ENCODE measurements around the gene TACR2. TPM values are rescaled to one million over a fixed set of nuclear protein-coding genes. Genes with fewer than 3 reads are reported as not detected.

TACR2 gene
- total RNA-seq, 1 donor from 2014 or later = 0.90 TPM

DNA sequence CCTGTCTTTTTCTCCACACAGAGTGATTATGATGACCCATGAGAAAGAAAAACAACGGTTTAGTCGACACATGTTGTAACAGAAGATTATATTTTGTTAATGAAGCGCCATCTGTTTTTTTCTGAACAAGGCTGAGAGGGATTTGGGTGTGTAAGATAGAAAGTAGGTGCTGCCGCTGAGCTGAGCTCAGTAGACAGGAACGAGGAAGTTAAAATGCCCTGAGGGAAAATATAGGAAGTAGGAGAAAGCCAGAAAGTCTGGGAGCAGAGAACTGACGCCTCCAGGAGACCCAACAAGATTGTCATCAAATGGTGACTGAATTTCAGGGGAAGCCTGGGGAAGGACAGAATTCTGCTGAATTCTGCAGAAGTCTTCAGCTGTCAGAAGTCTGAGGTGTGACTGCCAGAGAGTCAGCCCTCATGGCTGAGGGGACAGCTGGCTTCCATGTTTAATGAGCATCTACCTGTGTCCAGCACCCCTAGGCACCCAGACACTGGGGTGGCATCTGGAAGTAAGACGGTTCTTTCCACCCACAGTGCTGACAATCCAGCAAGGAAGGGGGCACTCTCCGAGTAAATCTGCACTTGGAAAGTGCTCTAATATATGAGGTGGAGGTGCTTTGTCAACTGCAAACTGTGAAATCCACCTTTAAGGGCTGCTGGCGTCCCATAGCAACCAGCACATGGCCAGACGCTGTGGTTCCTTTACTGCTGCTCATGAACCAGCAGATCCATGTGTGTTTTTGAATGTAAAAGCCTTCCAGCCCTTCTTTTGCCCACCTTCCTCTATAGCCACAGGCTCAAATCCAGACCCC, 22.0 kb upstream of the TACR2 start:
- Histone ChIP-seq H3K27ac (peak overlapping the region; percentile 81), H3K4me1 (peaks cover 24% of the 10 kb centered on the region), H3K4me3 (no peak overlapping the region), H3K27me3 (no peaks in the 10 kb centered on the region), H3K36me3 (no peaks in the 10 kb centered on the region), H3K9me3 (no peaks in the 10 kb centered on the region)
- intact Hi-C loops (cut with DNase I) = no loop called here
- ATAC-seq (peak; percentile 79), DNase-seq (peak; percentile 50)
- TF ChIP-seq, protein P1, sequence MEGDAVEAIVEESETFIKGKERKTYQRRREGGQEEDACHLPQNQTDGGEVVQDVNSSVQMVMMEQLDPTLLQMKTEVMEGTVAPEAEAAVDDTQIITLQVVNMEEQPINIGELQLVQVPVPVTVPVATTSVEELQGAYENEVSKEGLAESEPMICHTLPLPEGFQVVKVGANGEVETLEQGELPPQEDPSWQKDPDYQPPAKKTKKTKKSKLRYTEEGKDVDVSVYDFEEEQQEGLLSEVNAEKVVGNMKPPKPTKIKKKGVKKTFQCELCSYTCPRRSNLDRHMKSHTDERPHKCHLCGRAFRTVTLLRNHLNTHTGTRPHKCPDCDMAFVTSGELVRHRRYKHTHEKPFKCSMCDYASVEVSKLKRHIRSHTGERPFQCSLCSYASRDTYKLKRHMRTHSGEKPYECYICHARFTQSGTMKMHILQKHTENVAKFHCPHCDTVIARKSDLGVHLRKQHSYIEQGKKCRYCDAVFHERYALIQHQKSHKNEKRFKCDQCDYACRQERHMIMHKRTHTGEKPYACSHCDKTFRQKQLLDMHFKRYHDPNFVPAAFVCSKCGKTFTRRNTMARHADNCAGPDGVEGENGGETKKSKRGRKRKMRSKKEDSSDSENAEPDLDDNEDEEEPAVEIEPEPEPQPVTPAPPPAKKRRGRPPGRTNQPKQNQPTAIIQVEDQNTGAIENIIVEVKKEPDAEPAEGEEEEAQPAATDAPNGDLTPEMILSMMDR (IDR thresholded peaks at IDR 0.05) = no peak

DNA sequence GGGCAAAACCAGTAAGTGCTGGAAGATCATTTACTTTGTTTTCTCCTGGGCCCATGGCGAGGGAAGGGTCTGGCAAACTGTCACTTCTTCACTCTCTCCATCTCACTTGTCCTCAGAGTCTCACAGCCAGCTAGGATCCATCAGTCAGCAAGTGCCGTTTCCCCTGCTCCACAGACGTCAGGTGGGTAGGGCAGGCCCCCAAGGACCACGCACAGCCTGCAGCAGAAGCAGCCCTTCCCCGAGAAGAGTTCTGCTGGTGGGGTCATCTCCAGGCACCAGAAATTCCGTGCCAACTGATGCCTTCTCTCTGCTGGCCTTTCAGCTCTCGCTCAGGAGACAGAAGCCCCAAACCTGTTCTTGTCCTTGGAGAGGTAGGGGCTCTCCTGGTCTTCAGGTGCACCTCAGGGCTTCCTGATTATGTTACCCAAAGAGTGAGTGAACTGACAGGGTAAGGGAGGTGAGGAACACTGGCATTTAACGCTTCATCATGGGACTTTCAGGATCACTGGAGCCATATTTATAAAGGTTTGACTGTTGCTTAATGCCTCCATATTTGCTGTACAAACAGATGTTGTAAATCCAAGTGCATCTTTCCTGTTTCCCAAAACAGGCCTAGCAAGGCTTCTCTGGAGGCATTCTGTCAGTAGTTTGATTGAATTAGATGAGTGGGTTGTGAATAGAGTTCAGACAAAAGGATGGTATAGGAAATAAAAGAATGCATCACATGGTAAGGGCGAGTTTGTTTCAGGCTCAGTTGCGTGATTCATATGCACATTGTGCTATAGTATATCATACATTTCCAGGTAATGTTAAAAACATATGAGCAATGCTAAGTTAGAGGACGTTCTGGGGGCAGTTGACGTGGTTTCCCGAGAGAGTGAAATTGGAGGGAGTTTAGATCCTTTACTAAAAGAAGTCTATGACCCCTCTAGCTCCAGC, 20.9 kb upstream of the TACR2 start:
- DNase-seq = peak; percentile 34
- no peaks in the 10 kb centered on the region for H3K36me3 ChIP-seq
- no peaks in the 10 kb centered on the region for H3K27me3 ChIP-seq
- no peaks in the 10 kb centered on the region for H3K9me3 ChIP-seq
- intact Hi-C loops (cut with DNase I) = no loop called here
- H3K27ac ChIP-seq = no peak overlapping the region
- H3K4me3 ChIP-seq = no peak overlapping the region
- TF ChIP-seq, protein P1 (IDR thresholded peaks at IDR 0.05) = no peak
- peaks cover 24% of the 10 kb centered on the region for H3K4me1 ChIP-seq
- ATAC-seq = no peak

DNA sequence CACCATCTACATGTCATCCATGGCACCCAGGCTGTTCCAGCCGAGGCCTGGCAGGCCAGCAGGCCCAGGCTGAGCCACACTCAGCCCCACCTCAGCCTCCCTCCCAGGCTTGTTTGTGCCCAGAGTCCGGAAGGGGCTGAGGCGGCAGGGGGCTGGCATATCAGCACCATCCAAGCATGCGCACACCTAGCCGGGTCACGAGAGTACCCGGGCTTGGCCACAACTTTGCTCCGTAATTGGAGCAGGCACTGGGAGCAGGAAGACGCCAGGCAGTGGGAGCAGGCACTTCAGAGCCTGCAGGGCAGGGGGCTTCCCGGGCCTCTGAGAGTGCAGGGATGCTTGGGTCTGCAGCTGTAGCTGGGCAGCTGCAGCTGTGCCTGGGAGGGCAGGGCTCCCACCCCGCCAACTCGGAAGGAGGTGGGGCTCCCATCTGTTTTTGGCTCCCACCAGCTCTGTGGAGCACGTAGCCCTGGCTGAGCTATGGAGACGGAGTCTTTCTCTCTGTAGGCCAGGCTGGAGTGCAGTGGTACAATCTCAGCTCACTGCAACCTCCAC, 19.3 kb upstream of the TACR2 start:
- intact Hi-C loops (cut with DNase I) = no loop called here
- H3K27me3 ChIP-seq = no peaks in the 10 kb centered on the region

DNA sequence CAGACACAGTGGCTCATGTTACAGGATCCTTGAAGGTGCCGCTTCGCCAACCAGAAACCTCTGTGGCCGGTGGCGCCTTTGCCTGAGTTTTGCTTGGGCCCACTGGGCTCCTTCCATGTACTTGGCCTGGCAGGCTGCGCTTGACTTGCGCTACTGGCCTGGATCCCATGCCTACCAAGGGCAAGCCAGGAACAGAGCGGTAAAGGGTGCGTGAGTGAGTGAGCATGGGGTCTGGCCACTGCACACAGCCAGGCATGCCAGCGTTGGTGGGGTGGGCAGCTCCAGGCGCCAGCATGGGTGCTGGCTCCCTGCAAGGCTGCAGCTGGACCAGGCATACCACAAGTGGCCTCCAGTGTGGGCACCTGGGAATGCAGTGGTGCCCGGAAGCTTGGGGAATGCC, 18.2 kb upstream of the TACR2 start:
- Histone ChIP-seq H3K27me3 (no peaks in the 10 kb centered on the region), H3K4me1 (peaks cover 19% of the 10 kb centered on the region), H3K27ac (no peak overlapping the region), H3K4me3 (no peak overlapping the region), H3K36me3 (no peaks in the 10 kb centered on the region), H3K9me3 (no peaks in the 10 kb centered on the region)
- intact Hi-C loops (cut with DNase I) = no loop called here
- ATAC-seq = no peak
- TF ChIP-seq, protein P1 (IDR thresholded peaks at IDR 0.05) = no peak
- peak; percentile 39 for DNase-seq

More for the DNA sequence above, 19.3 kb upstream of the TACR2 start:
- no peaks in the 10 kb centered on the region for H3K36me3 ChIP-seq
- DNase-seq (peak; percentile 52), ATAC-seq (no peak)
- H3K4me1 ChIP-seq = peaks cover 24% of the 10 kb centered on the region
- H3K4me3 ChIP-seq = no peak overlapping the region
- H3K27ac ChIP-seq = no peak overlapping the region
- H3K9me3 ChIP-seq = no peaks in the 10 kb centered on the region
- TF ChIP-seq, protein P1 (IDR thresholded peaks at IDR 0.05) = no peak

DNA sequence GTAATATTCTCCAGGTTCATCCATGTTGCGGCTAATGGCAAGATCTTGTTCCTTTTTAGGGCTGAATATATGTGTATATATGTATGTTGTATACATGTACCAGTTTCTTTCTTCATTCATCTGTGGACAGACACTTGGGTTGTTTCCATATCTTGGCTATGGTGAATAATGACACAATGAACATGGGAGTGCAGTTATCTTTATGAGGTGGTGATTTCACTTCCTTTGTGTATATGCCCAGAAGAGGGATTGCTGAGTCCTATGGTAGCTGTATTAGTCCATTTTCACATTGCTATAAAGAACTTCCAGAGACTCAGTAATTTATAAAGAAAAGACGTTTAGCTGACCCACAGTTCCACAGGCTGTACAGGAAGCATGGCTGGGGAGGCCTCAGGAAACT, 17.5 kb upstream of the TACR2 start:
- H3K27ac ChIP-seq = no peak overlapping the region
- peaks cover 11% of the 10 kb centered on the region for H3K4me1 ChIP-seq
- TF ChIP-seq, protein P1 (IDR thresholded peaks at IDR 0.05) = no peak
- no peak for DNase-seq
- no peaks in the 10 kb centered on the region for H3K9me3 ChIP-seq
- no peak for ATAC-seq
- no peaks in the 10 kb centered on the region for H3K27me3 ChIP-seq
- H3K4me3 ChIP-seq = no peak overlapping the region
- intact Hi-C loops (cut with DNase I) = no loop called here
- no peaks in the 10 kb centered on the region for H3K36me3 ChIP-seq

All from upper lobe of right lung (tissue), 1 donor.